Peyer's patch (tissue), 4 donors: Measurements from ENCODE around the gene PRG3. TPM values are rescaled to one million over a fixed set of nuclear protein-coding genes. Genes with fewer than 3 reads are reported as not detected.
A peak's percentile ranks its signal among the peaks of the same experiment; 100 is the strongest.

Source experiments
- DNase-seq, 3 donors: peaks; one replicate each; pipeline ENCODE4 v3.0.0-alpha.2; 2017 to 2019
- H3K27ac ChIP-seq, 4 donors: fragments of 200-600 bp; sonication (generic); one replicate each; pipeline ENCODE4 v1.5.1; 2016 to 2019
- H3K27me3 ChIP-seq, 2 donors: fragments of 200-600 bp; sonication (generic); one replicate each; pipeline ENCODE4 v1.5.1; 2019
- H3K36me3 ChIP-seq, 3 donors: fragments of 200-600 bp; sonication (generic); one replicate each; pipeline ENCODE4 v1.5.1; 2016 to 2019
- H3K4me1 ChIP-seq, 4 donors: fragments of 200-600 bp; sonication (generic); one replicate each; pipeline ENCODE4 v1.5.1; 2016 to 2019
- H3K4me3 ChIP-seq, 4 donors: fragments of 200-600 bp; sonication (generic); 1 replicate in 3 of 4; 2 replicates in 1 of 4; pipeline ENCODE4 v1.5.1; 2016 to 2019; ENCODE audit warnings: mild to moderate bottlenecking in 1 of 4
- H3K9me3 ChIP-seq, 4 donors: fragments of 200-600 bp; sonication (generic); one replicate each; pipeline ENCODE4 v1.5.1; 2016 to 2019; ENCODE audit warnings: mild to moderate bottlenecking in 1 of 4
- POLR2A ChIP-seq, 2 donors: fragments of 450-650 bp; IDR thresholded peaks; one replicate each; pipeline ENCODE4 v1.5.1; 2017; ENCODE audit warnings: antibody characterized with exemption in 2 of 2, mild to moderate bottlenecking in 2 of 2, moderate library complexity in 2 of 2
- total RNA-seq, 4 donors: library from RNA; depleted of rRNA; stranded (reverse); fragments of >200 nt; gene quantifications; one replicate each; pipeline ENCODE4 v1.1.0, GENCODE V29; 2016
- TF ChIP-seq, protein P1 (sequence below), 6 experiments: fragments of 450-650 bp in 4 of 6; fragments of 200-600 bp in 2 of 6; sonication (generic) in 1 of 6; IDR thresholded peaks; one replicate each; pipeline ENCODE4 v1.5.1; 2017 to 2019; ENCODE audit warnings: antibody characterized with exemption in 6 of 6, mild to moderate bottlenecking in 3 of 6, moderate library complexity in 1 of 6

The PRG3 gene
- total RNA-seq, 4 donors from 2014 or later = not detected

DNA sequence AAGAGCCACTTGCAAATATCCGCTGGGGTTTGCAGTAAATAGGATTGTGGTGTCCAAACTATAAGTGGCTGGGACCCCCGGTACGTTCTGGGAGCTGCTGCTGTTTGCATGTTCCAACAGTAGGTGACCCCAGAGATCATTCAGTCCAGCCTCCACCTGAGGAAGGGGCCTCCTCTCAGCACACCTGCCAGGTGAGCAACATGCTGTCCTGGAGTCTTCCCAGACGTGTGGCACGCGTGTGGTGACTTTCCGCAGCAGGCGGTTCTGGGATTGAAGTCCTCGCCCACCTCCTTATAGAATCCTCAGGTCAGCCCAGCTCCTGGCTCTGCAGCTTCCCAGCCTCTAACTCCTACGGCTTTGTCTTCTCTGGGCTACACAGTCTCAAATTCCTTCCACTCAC, 36.1 kb downstream of the PRG3 start:
- peak in 1 of 3 donors; percentile 28 for DNase-seq
- H3K27ac ChIP-seq = no peak overlapping the region
- no peaks in the 10 kb centered on the region for H3K36me3 ChIP-seq
- H3K27me3 ChIP-seq = no peaks in the 10 kb centered on the region
- H3K4me3 ChIP-seq = no peak overlapping the region
- TF ChIP-seq, protein P1, sequence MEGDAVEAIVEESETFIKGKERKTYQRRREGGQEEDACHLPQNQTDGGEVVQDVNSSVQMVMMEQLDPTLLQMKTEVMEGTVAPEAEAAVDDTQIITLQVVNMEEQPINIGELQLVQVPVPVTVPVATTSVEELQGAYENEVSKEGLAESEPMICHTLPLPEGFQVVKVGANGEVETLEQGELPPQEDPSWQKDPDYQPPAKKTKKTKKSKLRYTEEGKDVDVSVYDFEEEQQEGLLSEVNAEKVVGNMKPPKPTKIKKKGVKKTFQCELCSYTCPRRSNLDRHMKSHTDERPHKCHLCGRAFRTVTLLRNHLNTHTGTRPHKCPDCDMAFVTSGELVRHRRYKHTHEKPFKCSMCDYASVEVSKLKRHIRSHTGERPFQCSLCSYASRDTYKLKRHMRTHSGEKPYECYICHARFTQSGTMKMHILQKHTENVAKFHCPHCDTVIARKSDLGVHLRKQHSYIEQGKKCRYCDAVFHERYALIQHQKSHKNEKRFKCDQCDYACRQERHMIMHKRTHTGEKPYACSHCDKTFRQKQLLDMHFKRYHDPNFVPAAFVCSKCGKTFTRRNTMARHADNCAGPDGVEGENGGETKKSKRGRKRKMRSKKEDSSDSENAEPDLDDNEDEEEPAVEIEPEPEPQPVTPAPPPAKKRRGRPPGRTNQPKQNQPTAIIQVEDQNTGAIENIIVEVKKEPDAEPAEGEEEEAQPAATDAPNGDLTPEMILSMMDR (IDR thresholded peaks at IDR 0.05) = no peak
- no peak for TF ChIP-seq POLR2A (IDR thresholded peaks at IDR 0.05)
- no peaks in the 10 kb centered on the region for H3K9me3 ChIP-seq
- peaks cover 0 to 3% (median 0%) of the 10 kb centered on the region in 4 donors for H3K4me1 ChIP-seq

DNA sequence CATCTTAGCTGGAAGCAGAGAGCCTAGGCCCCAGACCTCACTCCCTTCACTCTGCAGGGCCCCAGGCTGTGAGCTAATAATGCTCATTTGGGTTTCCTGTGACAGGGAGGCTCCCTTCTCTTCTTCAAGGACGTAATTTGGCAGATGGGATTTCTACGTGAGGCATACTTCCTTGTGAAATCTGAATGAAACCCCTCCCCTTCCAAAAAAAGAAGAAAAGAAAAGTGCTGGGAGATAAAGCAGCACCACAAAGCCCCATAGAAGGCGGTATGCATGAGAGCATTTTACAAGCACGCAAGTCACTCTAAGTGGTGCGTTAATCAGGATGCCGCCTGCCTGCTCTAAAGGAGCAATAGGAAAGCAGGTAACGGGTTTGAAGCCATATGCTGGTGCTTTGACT, 37.1 kb downstream of the PRG3 start:
- no peak for DNase-seq
- Histone ChIP-seq H3K27me3 (no peaks in the 10 kb centered on the region), H3K4me3 (no peak overlapping the region)

DNA sequence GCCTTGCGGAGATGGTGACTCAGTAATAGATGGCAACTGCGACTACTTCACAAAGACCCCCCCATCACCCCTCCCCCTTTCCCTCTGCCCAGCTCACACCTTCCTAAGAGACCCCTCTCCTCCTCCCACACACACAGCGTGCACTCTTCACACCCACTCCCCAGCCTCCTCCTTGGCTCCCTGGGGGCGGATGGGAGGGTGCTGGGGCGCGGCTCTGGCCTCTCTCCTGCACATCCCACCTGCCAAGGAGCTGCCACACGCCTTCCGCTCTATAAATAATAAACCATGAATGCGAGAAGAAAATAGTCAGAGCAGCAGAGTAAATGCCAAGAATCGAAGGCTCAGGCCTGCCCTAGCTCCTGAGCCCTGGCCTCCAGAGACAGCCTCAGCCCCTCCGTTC, 38.2 kb downstream of the PRG3 start:
- Histone ChIP-seq H3K4me1 (no peaks in the 10 kb centered on the region), H3K4me3 (no peak overlapping the region), H3K27ac (no peak overlapping the region), H3K36me3 (no peaks in the 10 kb centered on the region), H3K9me3 (no peaks in the 10 kb centered on the region), H3K27me3 (no peaks in the 10 kb centered on the region)
- TF ChIP-seq, protein P1 (IDR thresholded peaks at IDR 0.05) = no peak
- TF ChIP-seq POLR2A (IDR thresholded peaks at IDR 0.05) = no peak
- DNase-seq = peak in 1 of 3 donors; percentile 21

More for the DNA sequence above, 37.1 kb downstream of the PRG3 start:
- H3K36me3 ChIP-seq = no peaks in the 10 kb centered on the region
- H3K27ac ChIP-seq = no peak overlapping the region
- H3K9me3 ChIP-seq = no peaks in the 10 kb centered on the region
- TF ChIP-seq, protein P1 (IDR thresholded peaks at IDR 0.05) = no peak
- TF ChIP-seq POLR2A (IDR thresholded peaks at IDR 0.05) = no peak
- H3K4me1 ChIP-seq = no peaks in the 10 kb centered on the region

DNA sequence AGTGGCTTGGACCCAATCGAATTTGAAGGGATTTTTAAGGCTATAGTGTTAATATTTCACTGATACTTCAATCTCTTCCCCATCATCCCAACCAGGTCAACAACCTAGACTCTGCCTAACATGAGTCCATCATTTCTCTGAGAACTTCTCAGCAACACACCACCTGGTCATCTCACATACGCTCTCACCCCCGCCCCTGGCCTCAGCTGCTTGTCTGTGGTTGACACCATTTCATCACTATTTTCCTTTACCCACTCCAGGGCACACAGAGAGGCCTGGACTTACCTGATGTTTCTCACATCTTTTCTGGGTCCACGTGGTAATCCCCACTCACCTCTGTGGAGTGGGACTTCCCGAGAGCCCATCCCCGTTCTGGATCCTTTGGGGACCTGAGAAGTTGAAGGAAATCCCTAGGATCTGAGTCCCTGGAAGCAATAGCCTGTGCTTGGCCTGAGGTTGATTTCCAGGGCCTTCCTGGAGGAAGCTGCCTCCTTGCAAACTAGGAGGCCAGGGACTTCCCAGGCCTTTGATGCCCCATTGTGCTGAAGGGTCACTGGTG, 39.6 kb downstream of the PRG3 start:
- TF ChIP-seq, protein P1 (IDR thresholded peaks at IDR 0.05) = no peak
- no peak for TF ChIP-seq POLR2A (IDR thresholded peaks at IDR 0.05)
- no peak overlapping the region for H3K4me3 ChIP-seq
- H3K27me3 ChIP-seq = no peaks in the 10 kb centered on the region
- DNase-seq = peak in 1 of 3 donors; percentile 5
- peaks cover 0 to 2% (median under 1%) of the 10 kb centered on the region in 4 donors for H3K4me1 ChIP-seq
- H3K36me3 ChIP-seq = no peaks in the 10 kb centered on the region
- H3K9me3 ChIP-seq = no peaks in the 10 kb centered on the region
- H3K27ac ChIP-seq = no peak overlapping the region

DNA sequence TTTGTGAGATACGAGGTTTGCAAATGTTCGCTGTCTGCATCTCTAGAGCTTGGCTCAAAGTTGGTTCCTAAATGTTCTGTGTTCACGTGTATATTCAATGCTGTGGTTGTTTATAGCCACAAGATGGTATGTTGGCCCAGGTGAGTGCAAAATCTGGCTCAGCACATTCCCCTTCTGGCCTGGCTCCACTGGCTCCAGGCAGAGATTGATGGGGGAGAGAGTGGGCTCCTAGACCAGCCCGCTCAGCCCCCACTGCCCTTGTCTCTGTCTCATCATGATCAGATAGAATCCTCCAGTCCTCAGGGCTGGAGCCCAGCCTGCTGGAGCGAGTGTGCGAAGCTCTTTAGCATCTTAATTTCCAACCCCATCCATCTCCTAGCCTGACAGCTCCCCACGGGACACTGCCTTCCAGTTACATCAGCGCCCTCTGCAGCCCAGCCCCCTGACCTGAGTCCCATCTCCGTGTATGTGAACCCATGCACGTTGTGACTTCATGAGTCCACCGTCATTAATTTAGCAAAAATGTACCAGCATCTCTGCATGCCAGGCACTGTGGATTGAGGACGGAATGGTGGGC, 40.8 kb downstream of the PRG3 start:
- H3K36me3 ChIP-seq = no peaks in the 10 kb centered on the region
- peaks cover 0 to 4% (median 2%) of the 10 kb centered on the region in 4 donors for H3K4me1 ChIP-seq
- no peaks in the 10 kb centered on the region for H3K9me3 ChIP-seq
- H3K27me3 ChIP-seq = no peaks in the 10 kb centered on the region
- no peak overlapping the region for H3K27ac ChIP-seq
- no peak overlapping the region for H3K4me3 ChIP-seq
- peak in 1 of 3 donors; percentile 48 for DNase-seq
- no peak for TF ChIP-seq POLR2A (IDR thresholded peaks at IDR 0.05)
- TF ChIP-seq, protein P1 (IDR thresholded peaks at IDR 0.05) = peak in 1 of 6 experiments; percentile 5
